AML-193 (cell line): ENCODE data around the gene LSAMP.

Experiments used
- DNase-seq, 2 experiments: peaks; one replicate each; lab custom pipeline; 2025; lab: John Stamatoyannopoulos, UW

Gene LSAMP

GRCh38 chr3:116288485-116288884 is 156.8 kb downstream of the LSAMP start:
- no peak for DNase-seq

- DNase-seq, result no peak
Observed at GRCh38 chr3:116285781-116286421, 159.4 kb downstream of the LSAMP start.

DNA sequence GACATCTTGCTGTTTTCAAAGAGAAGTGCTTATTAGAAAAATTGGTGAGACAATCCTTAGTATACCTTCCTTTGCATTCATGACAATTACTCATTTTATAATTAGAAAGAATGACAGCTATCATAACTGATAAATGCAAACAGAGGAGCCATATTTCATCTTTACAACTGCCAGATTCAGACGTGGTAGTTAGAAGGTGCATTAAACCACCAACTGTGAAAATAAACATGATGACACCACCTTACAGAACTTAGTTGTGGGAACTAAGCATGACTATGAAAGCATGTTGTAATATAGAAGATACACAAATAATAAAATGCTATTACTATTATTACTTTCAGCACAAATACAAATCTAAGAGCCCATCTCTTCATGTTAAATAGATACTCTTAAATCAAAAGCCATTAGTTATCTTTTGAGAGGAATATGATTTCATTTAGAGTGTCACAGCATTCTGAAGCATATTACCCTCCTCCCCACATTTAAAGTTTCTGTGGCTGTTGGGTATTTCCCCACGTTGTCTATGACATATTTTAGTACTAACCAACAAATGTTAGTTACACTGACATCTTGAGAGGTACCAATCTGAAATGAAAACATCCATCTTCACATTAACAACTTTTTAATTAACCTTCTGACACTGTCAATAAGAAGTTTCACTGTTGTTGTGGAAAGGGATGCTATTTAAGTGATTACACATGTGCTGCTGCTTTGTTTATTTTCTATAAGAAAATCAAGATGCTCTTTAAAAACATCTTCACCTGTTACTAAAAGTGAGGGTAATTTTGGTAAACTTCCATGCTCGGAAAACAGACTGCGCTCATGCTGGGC is 163.8 kb downstream of the LSAMP start:
- DNase-seq, result no peak

GRCh38 chr3:116280130-116280740 is 165.1 kb downstream of the LSAMP start:
- DNase-seq, result no peak

GRCh38 chr3:116276675-116277074 is 168.6 kb downstream of the LSAMP start:
- DNase-seq, result no peak

GRCh38 chr3:116270056-116270455 is 175.2 kb downstream of the LSAMP start:
- no peak for DNase-seq

DNA sequence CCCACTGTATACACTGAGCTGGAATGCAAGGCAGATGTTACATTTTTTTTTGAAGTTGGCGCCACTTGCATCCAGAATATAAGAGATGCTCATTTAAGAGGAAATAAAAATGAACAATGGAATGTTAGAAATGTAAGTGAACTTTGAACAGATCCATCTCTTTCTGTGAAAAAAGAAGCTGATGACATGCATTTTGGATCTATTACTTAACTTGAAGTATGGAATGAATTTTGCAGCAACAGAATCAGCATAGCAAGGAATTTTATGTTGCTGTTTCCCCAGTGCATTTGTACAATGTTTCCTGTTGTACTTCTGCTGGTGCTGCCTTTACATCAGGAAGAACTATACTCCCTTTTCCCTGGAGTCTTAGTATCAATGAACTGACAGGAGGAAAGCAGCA is 178.2 kb downstream of the LSAMP start:
- no peak for DNase-seq

GRCh38 chr3:116265976-116266584 is 179.2 kb downstream of the LSAMP start:
- no peak for DNase-seq

GRCh38 chr3:116265320-116265695 is 180.0 kb downstream of the LSAMP start:
- no peak for DNase-seq

DNA sequence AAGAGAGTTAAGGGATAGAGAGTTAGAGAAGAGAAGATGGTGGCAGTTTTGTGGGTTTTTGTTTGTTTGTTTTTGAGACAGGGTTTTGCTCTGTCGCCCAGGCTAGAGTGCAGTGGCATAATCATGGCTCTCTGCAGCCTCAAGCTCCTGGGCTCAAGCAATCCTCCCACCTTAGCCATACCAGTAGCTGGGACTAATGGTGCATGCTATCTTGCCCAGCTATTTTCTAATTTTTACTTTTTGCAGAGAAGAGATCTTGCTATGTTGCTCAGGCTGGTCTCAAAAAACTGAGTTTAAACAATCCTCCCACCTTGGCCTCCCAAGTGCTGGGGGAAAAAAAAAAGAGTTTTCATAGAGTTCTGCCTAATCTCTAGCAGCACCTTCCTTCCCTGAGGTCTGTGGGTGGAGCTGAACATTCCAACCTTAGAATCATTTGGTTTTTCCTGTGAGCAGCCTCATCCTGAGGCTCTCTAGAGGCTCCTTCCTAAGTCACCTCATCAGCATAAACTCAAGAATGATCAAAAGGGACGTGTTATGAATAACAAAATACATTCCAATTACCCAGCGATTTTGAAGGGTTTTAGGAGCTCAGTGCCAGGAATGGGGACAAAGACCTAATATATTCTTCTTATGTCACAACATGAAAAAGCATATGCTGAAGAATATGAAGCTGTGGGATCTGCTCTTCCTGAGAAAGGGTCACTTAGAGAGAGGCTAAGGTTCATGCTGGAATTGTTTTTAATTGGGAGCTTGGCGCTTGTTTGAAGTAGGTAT is 180.6 kb downstream of the LSAMP start:
- DNase-seq, result no peak

- DNase-seq, result no peak
Observed at GRCh38 chr3:116263842-116264545, 181.3 kb downstream of the LSAMP start.

DNA sequence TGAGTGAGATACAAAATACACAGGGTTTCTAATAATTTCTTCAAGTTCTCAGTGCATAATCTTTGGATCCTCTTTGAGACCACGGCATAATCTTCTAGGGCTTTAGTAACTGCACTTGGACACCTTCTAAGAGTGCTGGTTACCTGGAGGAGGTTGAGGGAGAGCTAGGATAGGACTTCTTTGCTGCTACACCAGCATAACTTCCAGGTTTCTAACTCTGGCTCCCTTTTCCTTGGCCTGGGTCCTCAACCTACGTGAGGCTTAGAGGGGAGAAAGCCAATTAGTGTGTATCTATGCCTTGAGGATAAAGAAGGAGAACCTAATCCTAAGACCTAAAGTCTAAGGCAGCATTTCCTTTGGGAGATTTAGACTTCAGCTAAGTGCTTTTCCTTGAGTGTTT is 184.8 kb downstream of the LSAMP start:
- DNase-seq, result no peak

- DNase-seq, result no peak
Observed at GRCh38 chr3:116259984-116260383, 185.3 kb downstream of the LSAMP start.

GRCh38 chr3:116256843-116257485 is 188.3 kb downstream of the LSAMP start:
- no peak for DNase-seq

GRCh38 chr3:116254541-116254940 is 190.7 kb downstream of the LSAMP start:
- no peak for DNase-seq

DNA sequence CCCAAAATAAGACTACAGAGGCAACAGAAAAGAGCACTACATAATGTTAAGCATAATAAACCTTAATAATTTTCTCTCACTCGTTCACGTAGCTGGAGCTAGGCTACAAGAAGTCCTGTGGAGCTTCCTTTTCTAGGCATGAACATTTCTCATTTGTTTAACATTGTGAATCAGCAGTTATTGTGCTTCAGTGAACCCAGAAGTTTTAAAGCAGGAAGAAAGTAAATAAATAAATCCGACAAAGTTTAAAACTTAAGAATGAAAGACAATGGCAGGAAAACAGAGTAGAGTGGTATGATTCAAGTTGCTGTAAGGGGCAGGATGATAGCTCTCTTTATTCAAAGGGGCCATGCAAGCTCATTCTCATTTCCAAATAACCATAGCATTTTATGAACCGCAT is 191.8 kb downstream of the LSAMP start:
- DNase-seq, result no peak

DNA sequence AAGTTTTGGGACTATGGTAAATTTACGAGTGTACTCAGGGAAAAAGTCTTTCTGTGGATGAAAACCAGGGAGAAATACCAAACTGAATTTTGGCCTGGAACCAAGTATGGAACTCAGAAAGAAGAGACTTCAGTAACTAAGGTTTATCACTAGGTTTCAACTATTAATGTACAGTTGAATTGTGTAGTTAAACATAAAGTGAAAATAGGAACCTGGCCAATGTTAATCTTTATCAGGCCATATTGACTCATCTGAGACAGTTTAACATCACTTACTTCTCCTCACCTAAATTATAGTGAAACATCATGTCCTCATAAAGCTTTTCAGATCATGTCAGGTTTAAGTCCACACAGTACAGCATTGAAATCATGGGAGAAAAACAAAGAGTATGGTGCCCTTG is 197.7 kb downstream of the LSAMP start:
- DNase-seq, result no peak

DNA sequence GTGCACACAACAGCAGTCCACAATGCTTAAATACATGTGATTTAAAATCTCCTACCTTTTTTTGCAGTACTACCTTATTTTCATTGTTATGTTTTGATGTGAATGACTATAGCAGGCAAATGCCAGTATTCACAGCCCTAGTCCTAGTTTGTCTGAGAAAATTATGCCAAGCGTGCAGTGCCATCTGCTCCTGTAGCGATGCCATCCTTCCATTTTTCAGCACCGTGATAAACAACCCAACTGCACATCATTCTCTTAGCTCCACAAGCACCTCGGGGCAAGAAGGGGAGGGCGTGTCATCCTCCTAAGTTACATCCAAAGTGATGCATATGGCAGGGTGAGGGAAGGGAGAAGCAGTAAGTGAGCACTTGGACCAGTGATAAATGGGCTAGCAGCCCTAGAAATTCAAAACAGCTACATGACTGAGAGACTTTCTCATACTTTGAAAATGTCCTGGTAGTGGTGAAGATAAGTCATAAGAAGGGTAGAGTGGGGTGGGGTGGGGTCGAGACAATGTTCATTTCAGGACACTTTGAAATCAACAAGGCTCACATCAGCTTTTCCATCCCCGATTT is 198.8 kb downstream of the LSAMP start:
- no peak for DNase-seq

GRCh38 chr3:116242825-116243224 is 202.5 kb downstream of the LSAMP start:
- DNase-seq, result no peak

DNA sequence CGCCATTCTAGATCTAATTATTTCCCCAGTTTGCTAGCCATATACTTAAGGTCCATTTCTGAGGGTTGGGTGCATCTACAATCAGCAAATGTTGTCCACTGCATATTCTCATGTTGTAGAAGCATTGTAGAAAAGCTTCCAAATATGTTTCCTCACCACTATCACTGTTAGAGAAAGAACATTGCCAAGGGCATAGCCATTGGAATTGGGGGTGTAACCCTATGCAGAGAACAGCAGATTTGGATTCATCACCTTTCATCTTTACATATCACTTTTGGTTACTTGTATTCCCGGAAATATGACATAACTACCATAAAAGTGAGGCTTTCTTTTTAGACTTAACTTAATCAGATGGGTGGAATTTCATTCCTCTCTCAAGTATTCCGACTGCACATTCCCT is 203.6 kb downstream of the LSAMP start:
- DNase-seq, result no peak

GRCh38 chr3:116240261-116240660 is 205.0 kb downstream of the LSAMP start:
- DNase-seq, result no peak
